ENCODE measurements around the gene BRI3.

BRI3 gene

DNA sequence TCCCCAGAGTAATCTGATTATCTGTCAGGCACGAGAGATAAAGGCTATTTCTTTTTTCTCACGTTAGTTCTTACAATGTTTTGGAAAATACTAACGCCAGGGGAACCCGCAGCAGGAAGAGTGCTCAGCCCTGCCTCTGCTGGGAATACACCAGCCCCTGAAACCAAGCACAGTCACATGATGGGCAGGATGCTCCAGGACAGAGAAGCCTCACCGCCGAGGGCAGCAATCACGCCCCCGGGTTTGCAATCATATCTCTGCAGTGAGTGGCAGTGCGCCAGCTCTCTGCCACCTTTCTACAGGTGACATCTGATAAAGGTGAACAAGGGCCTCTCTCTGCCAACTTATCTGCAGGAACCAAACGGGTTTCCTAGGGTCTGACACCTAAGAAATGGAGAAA is 39.8 kb downstream of the BRI3 start:
- no peak overlapping the region for H3K4me3 ChIP-seq
- DNase-seq (ENCODE audit: low spot score): no peak
- no peak for TF ChIP-seq CTCF (IDR thresholded peaks at IDR 0.05)
- H3K27ac ChIP-seq: no peak overlapping the region

- Histone ChIP-seq H3K4me3 (no peak overlapping the region), H3K27ac (no peak overlapping the region)
- DNase-seq (ENCODE audit: low spot score): no peak
- no peak for TF ChIP-seq CTCF (IDR thresholded peaks at IDR 0.05)
Measured at GRCh38 chr7:98322331-98323270, 41.1 kb downstream of the BRI3 start.

- peak overlapping the region; percentile 44 for H3K4me3 ChIP-seq
- no peak overlapping the region for H3K27ac ChIP-seq
- TF ChIP-seq CTCF (IDR thresholded peaks at IDR 0.05): no peak
- no peak for DNase-seq (ENCODE audit: low spot score)
Measured at GRCh38 chr7:98323597-98324322, 42.3 kb downstream of the BRI3 start.

DNA sequence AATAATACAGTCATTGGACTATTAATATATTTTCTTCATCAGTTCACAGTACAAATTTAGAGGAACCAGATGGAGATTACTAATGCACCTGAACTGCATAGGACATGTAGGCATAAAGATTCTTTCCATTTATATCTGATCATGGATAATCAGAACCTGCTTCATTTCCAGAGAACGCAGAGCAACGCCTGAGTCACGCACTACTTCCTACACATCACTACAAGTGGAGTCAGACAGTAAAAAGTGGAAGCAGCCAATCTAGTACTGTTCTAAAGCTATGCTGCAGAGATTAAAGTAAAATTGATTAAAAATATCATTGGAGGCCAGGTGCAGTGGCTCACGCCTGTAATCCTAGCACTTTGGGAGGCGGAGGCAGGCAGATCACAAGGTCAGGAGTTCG is 43.3 kb downstream of the BRI3 start:
- no peak for DNase-seq (ENCODE audit: low spot score)
- no peak overlapping the region for H3K27ac ChIP-seq
- H3K4me3 ChIP-seq: no peak overlapping the region
- TF ChIP-seq CTCF (IDR thresholded peaks at IDR 0.05): no peak

- TF ChIP-seq CTCF (IDR thresholded peaks at IDR 0.05): no peak
- no peak overlapping the region for H3K27ac ChIP-seq
Measured at GRCh38 chr7:98329100-98329790, 47.8 kb downstream of the BRI3 start.

GRCh38 chr7:98329791-98330373 is 48.4 kb downstream of the BRI3 start:
- H3K27ac ChIP-seq: no peak overlapping the region
- no peak for TF ChIP-seq CTCF (IDR thresholded peaks at IDR 0.05)
- DNase-seq (ENCODE audit: low spot score): no peak

More at GRCh38 chr7:98329100-98329790, 47.8 kb downstream of the BRI3 start:
- H3K4me3 ChIP-seq: no peak overlapping the region
- DNase-seq (ENCODE audit: low spot score): no peak

More at GRCh38 chr7:98329791-98330373, 48.4 kb downstream of the BRI3 start:
- H3K4me3 ChIP-seq: no peak overlapping the region
